HL-60 (cell line): ENCODE results near the gene TIAM1.

Source experiments
- DNase-seq, 2 experiments: peaks; one replicate each; pipeline ENCODE4 v3.0.0-alpha.2; 2010 to 2020; ENCODE audit warnings: low read depth in 1 of 2, low spot score in 1 of 2
- H3K27ac ChIP-seq: fragments of 250-450 bp; sonication (Bioruptor Pico); replicated peaks from 2 replicates; pipeline ENCODE4 v1.5.1; 2020; ENCODE audit warnings: mild to moderate bottlenecking, moderate library complexity
- H3K27me3 ChIP-seq: fragments of 250-450 bp; sonication (Bioruptor Pico); 2 replicates; pipeline ENCODE4 v1.5.1; 2021; ENCODE audit warnings: mild to moderate bottlenecking, moderate library complexity; ENCODE audit not compliant: insufficient read depth, poor library complexity, severe bottlenecking
- H3K4me3 ChIP-seq: replicated peaks from 2 replicates; pipeline ENCODE4 v1.5.1; 2011; ENCODE audit warnings: mild to moderate bottlenecking, control low read depth, low read length; ENCODE audit not compliant: insufficient read depth
- GABPA ChIP-seq: IDR thresholded peaks from 2 replicates; pipeline ENCODE4 v1.6.1; 2012; ENCODE audit warnings: low read depth
- POLR2AphosphoS5 ChIP-seq: IDR thresholded peaks from 2 replicates; pipeline ENCODE4 v1.6.1; 2012; ENCODE audit warnings: low read depth
- SPI1 ChIP-seq: IDR thresholded peaks from 2 replicates; pipeline ENCODE4 v1.6.1; 2012; ENCODE audit warnings: low read depth, mild to moderate bottlenecking, borderline replicate concordance
- TF ChIP-seq, protein P1 (sequence below): IDR thresholded peaks from one replicate; pipeline ENCODE4 v1.5.1; 2011; ENCODE audit warnings: low read length, control low read depth, inconsistent platforms; ENCODE audit not compliant: insufficient read depth
- TF ChIP-seq, protein P2 (sequence below): IDR thresholded peaks from 2 replicates; pipeline ENCODE4 v1.6.1; 2012; ENCODE audit warnings: low read depth; ENCODE audit not compliant: insufficient replicate concordance

The TIAM1 gene

GRCh38 chr21:31103163-31103562 is 240.9 kb downstream of the TIAM1 start:
- TF ChIP-seq POLR2AphosphoS5, result no peak
- TF ChIP-seq, protein P1, sequence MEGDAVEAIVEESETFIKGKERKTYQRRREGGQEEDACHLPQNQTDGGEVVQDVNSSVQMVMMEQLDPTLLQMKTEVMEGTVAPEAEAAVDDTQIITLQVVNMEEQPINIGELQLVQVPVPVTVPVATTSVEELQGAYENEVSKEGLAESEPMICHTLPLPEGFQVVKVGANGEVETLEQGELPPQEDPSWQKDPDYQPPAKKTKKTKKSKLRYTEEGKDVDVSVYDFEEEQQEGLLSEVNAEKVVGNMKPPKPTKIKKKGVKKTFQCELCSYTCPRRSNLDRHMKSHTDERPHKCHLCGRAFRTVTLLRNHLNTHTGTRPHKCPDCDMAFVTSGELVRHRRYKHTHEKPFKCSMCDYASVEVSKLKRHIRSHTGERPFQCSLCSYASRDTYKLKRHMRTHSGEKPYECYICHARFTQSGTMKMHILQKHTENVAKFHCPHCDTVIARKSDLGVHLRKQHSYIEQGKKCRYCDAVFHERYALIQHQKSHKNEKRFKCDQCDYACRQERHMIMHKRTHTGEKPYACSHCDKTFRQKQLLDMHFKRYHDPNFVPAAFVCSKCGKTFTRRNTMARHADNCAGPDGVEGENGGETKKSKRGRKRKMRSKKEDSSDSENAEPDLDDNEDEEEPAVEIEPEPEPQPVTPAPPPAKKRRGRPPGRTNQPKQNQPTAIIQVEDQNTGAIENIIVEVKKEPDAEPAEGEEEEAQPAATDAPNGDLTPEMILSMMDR, result no peak
- no peak for TF ChIP-seq SPI1
- TF ChIP-seq, protein P2, sequence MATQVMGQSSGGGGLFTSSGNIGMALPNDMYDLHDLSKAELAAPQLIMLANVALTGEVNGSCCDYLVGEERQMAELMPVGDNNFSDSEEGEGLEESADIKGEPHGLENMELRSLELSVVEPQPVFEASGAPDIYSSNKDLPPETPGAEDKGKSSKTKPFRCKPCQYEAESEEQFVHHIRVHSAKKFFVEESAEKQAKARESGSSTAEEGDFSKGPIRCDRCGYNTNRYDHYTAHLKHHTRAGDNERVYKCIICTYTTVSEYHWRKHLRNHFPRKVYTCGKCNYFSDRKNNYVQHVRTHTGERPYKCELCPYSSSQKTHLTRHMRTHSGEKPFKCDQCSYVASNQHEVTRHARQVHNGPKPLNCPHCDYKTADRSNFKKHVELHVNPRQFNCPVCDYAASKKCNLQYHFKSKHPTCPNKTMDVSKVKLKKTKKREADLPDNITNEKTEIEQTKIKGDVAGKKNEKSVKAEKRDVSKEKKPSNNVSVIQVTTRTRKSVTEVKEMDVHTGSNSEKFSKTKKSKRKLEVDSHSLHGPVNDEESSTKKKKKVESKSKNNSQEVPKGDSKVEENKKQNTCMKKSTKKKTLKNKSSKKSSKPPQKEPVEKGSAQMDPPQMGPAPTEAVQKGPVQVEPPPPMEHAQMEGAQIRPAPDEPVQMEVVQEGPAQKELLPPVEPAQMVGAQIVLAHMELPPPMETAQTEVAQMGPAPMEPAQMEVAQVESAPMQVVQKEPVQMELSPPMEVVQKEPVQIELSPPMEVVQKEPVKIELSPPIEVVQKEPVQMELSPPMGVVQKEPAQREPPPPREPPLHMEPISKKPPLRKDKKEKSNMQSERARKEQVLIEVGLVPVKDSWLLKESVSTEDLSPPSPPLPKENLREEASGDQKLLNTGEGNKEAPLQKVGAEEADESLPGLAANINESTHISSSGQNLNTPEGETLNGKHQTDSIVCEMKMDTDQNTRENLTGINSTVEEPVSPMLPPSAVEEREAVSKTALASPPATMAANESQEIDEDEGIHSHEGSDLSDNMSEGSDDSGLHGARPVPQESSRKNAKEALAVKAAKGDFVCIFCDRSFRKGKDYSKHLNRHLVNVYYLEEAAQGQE, result no peak
- no peak for TF ChIP-seq GABPA
- H3K27me3 ChIP-seq, result no peaks in the 10 kb centered on the region
- H3K4me3 ChIP-seq, result no peak overlapping the region
- DNase-seq, result no peak
- H3K27ac ChIP-seq, result no peak overlapping the region

GRCh38 chr21:31099122-31099521 is 244.9 kb downstream of the TIAM1 start:
- DNase-seq, result no peak
- no peaks in the 10 kb centered on the region for H3K27me3 ChIP-seq
- TF ChIP-seq, protein P1, result no peak
- TF ChIP-seq GABPA (no peak), POLR2AphosphoS5 (no peak), SPI1 (no peak)
- TF ChIP-seq, protein P2, result no peak
- H3K27ac ChIP-seq, result no peak overlapping the region
- H3K4me3 ChIP-seq, result no peak overlapping the region

DNA sequence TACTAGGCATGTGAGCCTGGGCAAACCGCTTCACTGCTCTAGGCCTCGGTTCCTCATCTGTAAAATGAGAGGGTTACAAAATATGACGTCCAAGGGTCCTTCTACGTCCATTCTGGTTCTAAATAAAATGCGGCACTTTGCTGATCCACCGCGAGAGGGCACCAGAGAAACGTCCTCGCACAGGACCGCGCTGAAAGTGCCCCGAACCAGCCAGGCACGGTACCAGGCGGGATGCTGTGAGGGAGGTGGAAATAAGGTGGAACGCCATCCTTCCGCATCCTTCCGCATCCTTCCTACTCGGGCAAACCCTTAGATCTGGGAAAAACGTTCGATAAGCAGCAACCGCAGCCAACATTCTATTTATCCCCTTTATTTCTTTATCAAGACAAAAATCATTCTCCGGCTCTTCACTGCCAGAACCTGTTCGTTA is 245.5 kb downstream of the TIAM1 start:
- no peak overlapping the region for H3K27ac ChIP-seq
- no peak overlapping the region for H3K4me3 ChIP-seq
- TF ChIP-seq, protein P1, result peak; percentile 70
- TF ChIP-seq, protein P2, result no peak
- peak; percentile 56 to 60 for DNase-seq
- H3K27me3 ChIP-seq, result no peaks in the 10 kb centered on the region
